OCI-LY1 (cell line): ENCODE results near the gene ZSWIM8.

ENCODE experiments used
- EZH2 ChIP-seq: fragments of 200-600 bp; sonication (generic), shearing (Covaris generic); IDR thresholded peaks from 2 replicates; pipeline ENCODE4 v1.8.0; 2017; ENCODE audit warnings: borderline replicate concordance, mixed run types, mild to moderate bottlenecking, antibody characterized with exemption, low read length, moderate library complexity, mixed read lengths
- TF ChIP-seq, protein P1 (sequence below): fragments of 200-600 bp; sonication (generic), shearing (Covaris generic); IDR thresholded peaks from 2 replicates; pipeline ENCODE4 v1.5.1; 2017; ENCODE audit warnings: mild to moderate bottlenecking, antibody characterized with exemption, low read length, moderate library complexity, mixed read lengths

DNA sequence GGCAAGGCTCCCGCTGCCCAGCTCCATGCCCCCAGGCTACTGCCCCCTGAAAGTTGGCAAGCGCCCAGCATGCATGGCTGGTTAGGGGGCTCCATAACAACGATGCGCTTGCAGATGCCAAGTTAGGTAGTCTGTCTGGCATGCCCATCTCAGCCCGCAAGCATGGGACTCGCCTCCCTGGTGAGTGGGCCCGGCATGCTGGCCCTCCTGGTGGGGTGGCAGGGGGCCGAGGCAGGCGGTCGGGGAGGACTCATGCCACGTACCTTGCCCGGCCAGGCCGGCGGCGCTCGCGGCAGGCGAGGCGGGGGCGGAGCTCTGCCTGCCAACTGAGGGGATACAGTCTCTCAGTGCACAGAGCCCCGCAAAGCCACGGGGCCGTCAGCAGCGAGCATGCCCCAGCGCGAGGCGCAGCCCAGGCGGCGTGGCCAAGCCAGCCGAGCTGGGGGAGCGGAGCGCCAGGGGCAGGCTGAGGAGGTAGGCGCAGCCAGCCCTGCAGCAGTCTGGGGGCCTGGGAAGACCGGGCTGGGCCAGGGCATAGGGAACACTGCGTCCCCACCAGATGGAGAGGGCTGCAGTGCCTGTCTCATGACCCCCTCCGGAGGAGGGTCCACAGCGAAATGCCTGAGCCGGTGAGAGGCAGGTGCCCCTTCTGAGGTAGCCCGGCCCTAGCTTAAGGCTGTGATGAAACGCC lies 54.0 kb downstream of the ZSWIM8 start:
- TF ChIP-seq, protein P1, sequence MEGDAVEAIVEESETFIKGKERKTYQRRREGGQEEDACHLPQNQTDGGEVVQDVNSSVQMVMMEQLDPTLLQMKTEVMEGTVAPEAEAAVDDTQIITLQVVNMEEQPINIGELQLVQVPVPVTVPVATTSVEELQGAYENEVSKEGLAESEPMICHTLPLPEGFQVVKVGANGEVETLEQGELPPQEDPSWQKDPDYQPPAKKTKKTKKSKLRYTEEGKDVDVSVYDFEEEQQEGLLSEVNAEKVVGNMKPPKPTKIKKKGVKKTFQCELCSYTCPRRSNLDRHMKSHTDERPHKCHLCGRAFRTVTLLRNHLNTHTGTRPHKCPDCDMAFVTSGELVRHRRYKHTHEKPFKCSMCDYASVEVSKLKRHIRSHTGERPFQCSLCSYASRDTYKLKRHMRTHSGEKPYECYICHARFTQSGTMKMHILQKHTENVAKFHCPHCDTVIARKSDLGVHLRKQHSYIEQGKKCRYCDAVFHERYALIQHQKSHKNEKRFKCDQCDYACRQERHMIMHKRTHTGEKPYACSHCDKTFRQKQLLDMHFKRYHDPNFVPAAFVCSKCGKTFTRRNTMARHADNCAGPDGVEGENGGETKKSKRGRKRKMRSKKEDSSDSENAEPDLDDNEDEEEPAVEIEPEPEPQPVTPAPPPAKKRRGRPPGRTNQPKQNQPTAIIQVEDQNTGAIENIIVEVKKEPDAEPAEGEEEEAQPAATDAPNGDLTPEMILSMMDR = no peak
- TF ChIP-seq EZH2 = no peak
